Keratinocyte (primary cell): ENCODE data around the gene ARFIP1. TPM values are rescaled to one million over a fixed set of nuclear protein-coding genes. Genes with fewer than 3 reads are reported as not detected.
A peak's percentile ranks its signal among the peaks of the same experiment; 100 is the strongest.

ENCODE experiments used
- DNase-seq: peaks from one replicate; pipeline ENCODE4 v3.0.0-alpha.2; 2011; ENCODE audit warnings: low read depth, missing footprints, low spot score
- FAIRE-seq: peaks from 2 replicates; lab custom pipeline; 2011; peaks lifted over from hg19 to GRCh38; lab: Jason Lieb, UNC
- H2AFZ ChIP-seq: 2 replicates; pipeline ENCODE4 v1.6.0; 2012; ENCODE audit warnings: low read length, control low read depth, inconsistent platforms; ENCODE audit not compliant: control insufficient read depth
- H3K27ac ChIP-seq: 2 replicates; pipeline ENCODE4 v1.5.1; 2011; ENCODE audit warnings: low read length; ENCODE audit not compliant: control insufficient read depth, insufficient read depth
- H3K27me3 ChIP-seq: 3 replicates; pipeline ENCODE4 v1.6.0; 2011; ENCODE audit warnings: low read length; ENCODE audit not compliant: control insufficient read depth, insufficient read depth; ENCODE audit errors: extremely low read depth
- H3K36me3 ChIP-seq, 2 experiments: 2 replicates in 1 of 2; 3 replicates in 1 of 2; pipeline ENCODE4 v1.5.1; 2011; ENCODE audit warnings: low read length in 2 of 2, mild to moderate bottlenecking in 1 of 2; ENCODE audit not compliant: control insufficient read depth in 2 of 2, insufficient read depth in 2 of 2; ENCODE audit errors: extremely low read depth in 1 of 2
- H3K4me1 ChIP-seq: 3 replicates; pipeline ENCODE4 v1.5.1; 2011; ENCODE audit warnings: low read length; ENCODE audit not compliant: control insufficient read depth, insufficient read depth; ENCODE audit errors: extremely low read depth
- H3K4me2 ChIP-seq: 3 replicates; pipeline ENCODE4 v1.6.0; 2011; ENCODE audit warnings: low read depth, low read length; ENCODE audit not compliant: control insufficient read depth, insufficient read depth; ENCODE audit errors: extremely low read depth
- H3K4me3 ChIP-seq, 3 experiments: fragments of 200-600 bp in 1 of 3; sonication (generic) in 1 of 3; 2 replicates in 2 of 3; 3 replicates in 1 of 3; pipeline ENCODE4 v1.5.1; 2011 to 2016; ENCODE audit warnings: low read length in 3 of 3, mild to moderate bottlenecking in 3 of 3, control low read depth in 2 of 3, inconsistent platforms in 1 of 3, low read depth in 1 of 3, mixed read lengths in 1 of 3, mixed run types in 1 of 3, moderate library complexity in 1 of 3; ENCODE audit not compliant: control insufficient read depth in 2 of 3, insufficient read depth in 2 of 3; ENCODE audit errors: extremely low read depth in 1 of 3
- H3K79me2 ChIP-seq: 2 replicates; pipeline ENCODE4 v1.6.0; 2012; ENCODE audit warnings: low read length; ENCODE audit not compliant: control insufficient read depth, insufficient read depth
- H3K9ac ChIP-seq: 3 replicates; pipeline ENCODE4 v1.6.0; 2011; ENCODE audit warnings: low read length; ENCODE audit not compliant: control insufficient read depth, insufficient read depth; ENCODE audit errors: extremely low read depth
- H3K9me1 ChIP-seq: 3 replicates; pipeline ENCODE4 v1.6.0; 2011; ENCODE audit warnings: low read length; ENCODE audit not compliant: control insufficient read depth, insufficient read depth; ENCODE audit errors: extremely low read depth
- H3K9me3 ChIP-seq: 2 replicates; pipeline ENCODE4 v1.5.1; 2012; ENCODE audit warnings: low read depth, low read length; ENCODE audit not compliant: control insufficient read depth
- H4K20me1 ChIP-seq: 3 replicates; pipeline ENCODE4 v1.6.0; 2011; ENCODE audit warnings: low read length; ENCODE audit not compliant: control insufficient read depth, insufficient read depth; ENCODE audit errors: extremely low read depth
- EZH2 ChIP-seq: IDR thresholded peaks from one replicate; pipeline ENCODE4 v1.6.1; 2012; ENCODE audit warnings: inconsistent platforms, mild to moderate bottlenecking, low read length, moderate library complexity
- dilution Hi-C: fragments of 300-500 bp; cut with MboI; formaldehyde crosslinking; loops from one replicate; pipeline ENCODE4 v1.7.0; 2020; ENCODE audit warnings: low sequenced_read_pairs; ENCODE audit not compliant: extremely low pct_ligation_motif_present
- polyA plus RNA-seq, 5 experiments: library from polyadenylated mRNA; depleted of rRNA in 3 of 5; stranded (reverse) in 3 of 5; stranded (forward) in 1 of 5; unstranded in 1 of 5; fragments of >200 nt; gene quantifications; 1 replicate in 1 of 5; 2 replicates in 3 of 5; 3 replicates in 1 of 5; pipeline versions ENCODE4 v1.2.1 to v1.2.3, GENCODE V29; 2011 to 2012; ENCODE audit warnings: missing spikeins in 2 of 5, low read depth in 1 of 5, low replicate concordance in 1 of 5
- TF ChIP-seq, protein P1 (sequence below), 3 experiments: IDR thresholded peaks in 1 of 3; conservative IDR thresholded peaks in 1 of 3; optimal IDR thresholded peaks in 1 of 3; 2 replicates in 2 of 3; 3 replicates in 1 of 3; pipeline versions ENCODE3 to v1.5.1; 2011; ENCODE audit warnings: low read length in 3 of 3, mild to moderate bottlenecking in 3 of 3, moderate library complexity in 2 of 3, control low read depth in 1 of 3, inconsistent platforms in 1 of 3; ENCODE audit not compliant: insufficient read depth in 2 of 3; ENCODE audit errors: extremely low read depth in 1 of 3

Gene ARFIP1
- polyA plus RNA-seq, 1 donor (not counting 4 experiments of a cell fraction or from before 2014, with no cell fraction given) = 44.4 TPM

DNA sequence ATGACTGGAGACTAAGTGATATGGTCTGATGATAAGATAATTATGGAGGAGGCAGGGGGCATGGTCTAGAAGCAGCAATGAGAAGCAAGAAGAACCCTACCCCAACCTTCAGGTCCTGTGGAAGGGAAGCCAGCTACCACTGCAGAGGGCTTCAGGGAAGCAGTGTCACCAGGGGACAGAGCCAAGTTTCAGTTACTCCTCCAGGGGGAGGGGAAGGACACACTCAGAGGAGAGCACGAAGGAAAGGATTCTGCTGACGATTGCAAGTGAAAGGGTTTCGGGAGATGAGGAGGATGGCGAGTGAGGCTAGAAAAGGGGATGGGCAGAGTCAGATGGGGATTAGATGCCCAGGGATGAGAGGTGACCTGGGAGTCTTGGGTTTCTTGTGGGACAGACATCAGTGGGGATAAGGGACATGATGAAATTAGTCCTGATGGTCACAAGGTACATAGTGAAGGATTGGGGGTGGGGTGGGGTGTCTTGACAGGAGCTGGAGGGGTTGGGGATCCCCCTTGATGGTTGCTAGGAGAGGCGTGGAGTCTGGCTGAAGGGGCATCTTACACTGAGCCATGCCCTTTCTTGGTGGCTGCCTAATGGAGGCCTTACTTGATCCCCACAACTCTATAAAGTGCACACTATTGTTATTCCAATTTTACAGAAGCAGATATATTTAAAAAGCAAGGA is 45.6 kb upstream of the ARFIP1 start:
- H3K9me3 ChIP-seq = no peaks in the 10 kb centered on the region
- FAIRE-seq = no peak
- H3K4me1 ChIP-seq = peaks cover 7% of the 10 kb centered on the region
- TF ChIP-seq EZH2 = no peak
- TF ChIP-seq, protein P1, sequence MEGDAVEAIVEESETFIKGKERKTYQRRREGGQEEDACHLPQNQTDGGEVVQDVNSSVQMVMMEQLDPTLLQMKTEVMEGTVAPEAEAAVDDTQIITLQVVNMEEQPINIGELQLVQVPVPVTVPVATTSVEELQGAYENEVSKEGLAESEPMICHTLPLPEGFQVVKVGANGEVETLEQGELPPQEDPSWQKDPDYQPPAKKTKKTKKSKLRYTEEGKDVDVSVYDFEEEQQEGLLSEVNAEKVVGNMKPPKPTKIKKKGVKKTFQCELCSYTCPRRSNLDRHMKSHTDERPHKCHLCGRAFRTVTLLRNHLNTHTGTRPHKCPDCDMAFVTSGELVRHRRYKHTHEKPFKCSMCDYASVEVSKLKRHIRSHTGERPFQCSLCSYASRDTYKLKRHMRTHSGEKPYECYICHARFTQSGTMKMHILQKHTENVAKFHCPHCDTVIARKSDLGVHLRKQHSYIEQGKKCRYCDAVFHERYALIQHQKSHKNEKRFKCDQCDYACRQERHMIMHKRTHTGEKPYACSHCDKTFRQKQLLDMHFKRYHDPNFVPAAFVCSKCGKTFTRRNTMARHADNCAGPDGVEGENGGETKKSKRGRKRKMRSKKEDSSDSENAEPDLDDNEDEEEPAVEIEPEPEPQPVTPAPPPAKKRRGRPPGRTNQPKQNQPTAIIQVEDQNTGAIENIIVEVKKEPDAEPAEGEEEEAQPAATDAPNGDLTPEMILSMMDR (optimal IDR thresholded peaks at IDR 0.05 in 1 of 3, IDR thresholded peaks at IDR 0.05 in 1 of 3, conservative IDR thresholded peaks at IDR 0.05 in 1 of 3; ENCODE audit: extremely low read depth in 1 of 3, insufficient read depth in 2 of 3, low read length in 3 of 3) = no peak
- H2AFZ ChIP-seq = peak overlapping the region; percentile 70
- no peak overlapping the region for H3K4me2 ChIP-seq
- H3K79me2 ChIP-seq = no peaks in the 10 kb centered on the region
- dilution Hi-C loops = no loop called here
- H3K27ac ChIP-seq = no peak overlapping the region
- H4K20me1 ChIP-seq = no peaks in the 10 kb centered on the region
- H3K4me3 ChIP-seq = no peak overlapping the region
- no peak for DNase-seq
- no peaks in the 10 kb centered on the region for H3K36me3 ChIP-seq
- no peaks in the 10 kb centered on the region for H3K9me1 ChIP-seq
- no peak overlapping the region for H3K9ac ChIP-seq
- H3K27me3 ChIP-seq = no peaks in the 10 kb centered on the region

DNA sequence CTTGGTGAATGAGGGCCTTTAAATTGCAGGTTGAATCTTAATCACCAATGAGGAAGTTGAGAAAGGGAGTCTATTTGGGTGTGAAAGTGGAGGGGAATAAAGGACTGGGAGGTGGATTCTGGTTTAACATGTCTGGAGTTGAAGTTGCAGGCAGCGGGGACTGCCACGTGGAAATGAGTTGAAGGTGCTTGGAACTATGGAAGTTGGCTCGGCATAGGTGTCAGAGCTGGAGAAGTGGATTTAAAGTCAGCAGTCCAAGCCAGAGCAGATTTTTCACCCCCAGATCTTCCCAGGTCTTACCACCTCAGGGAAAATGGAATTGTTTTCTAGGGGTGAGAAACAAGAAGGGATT is 45.1 kb upstream of the ARFIP1 start:
- Histone ChIP-seq H3K27ac (no peak overlapping the region), H3K9me1 (no peaks in the 10 kb centered on the region), H3K36me3 (no peaks in the 10 kb centered on the region), H3K4me1 (peaks cover 3% of the 10 kb centered on the region), H3K4me2 (no peak overlapping the region), H3K9ac (no peak overlapping the region), H3K9me3 (no peaks in the 10 kb centered on the region), H3K79me2 (no peaks in the 10 kb centered on the region), H3K27me3 (no peaks in the 10 kb centered on the region), H3K4me3 (no peak overlapping the region), H4K20me1 (no peaks in the 10 kb centered on the region), H2AFZ (peak overlapping the region; percentile 70)
- FAIRE-seq (peak; percentile 9), DNase-seq (no peak)
- dilution Hi-C loops = no loop called here
- TF ChIP-seq, protein P1 (optimal IDR thresholded peaks at IDR 0.05 in 1 of 3, IDR thresholded peaks at IDR 0.05 in 1 of 3, conservative IDR thresholded peaks at IDR 0.05 in 1 of 3; ENCODE audit: extremely low read depth in 1 of 3, insufficient read depth in 2 of 3, low read length in 3 of 3) = no peak
- no peak for TF ChIP-seq EZH2
